Loucy (cell line): Measurements from ENCODE around the gene EGLN2.

Experiments used
- H2AFZ ChIP-seq: fragments of 200-600 bp; sonication (generic); 2 replicates; pipeline ENCODE4 v1.6.0; 2016; ENCODE audit warnings: antibody characterized with exemption, mild to moderate bottlenecking, low read length, moderate library complexity
- H3F3A ChIP-seq: fragments of 200-600 bp; 2 replicates; pipeline ENCODE4 v1.6.0; 2016; ENCODE audit warnings: antibody characterized with exemption, low read depth, mild to moderate bottlenecking
- H3K27me3 ChIP-seq: fragments of 200-600 bp; sonication (generic); 2 replicates; pipeline ENCODE4 v1.6.1; 2014; ENCODE audit warnings: low read length, mild to moderate bottlenecking; ENCODE audit not compliant: insufficient read depth, poor library complexity, severe bottlenecking
- H3K36me3 ChIP-seq: fragments of 200-600 bp; sonication (generic); 2 replicates; pipeline ENCODE4 v1.6.1; 2016; ENCODE audit warnings: low read length; ENCODE audit not compliant: insufficient read depth
- H3K4me1 ChIP-seq: fragments of 200-600 bp; sonication (generic); 2 replicates; pipeline ENCODE4 v1.5.1; 2014; ENCODE audit warnings: low read length, mild to moderate bottlenecking; ENCODE audit not compliant: insufficient read depth, poor library complexity, severe bottlenecking
- H3K4me2 ChIP-seq: fragments of 200-600 bp; sonication (generic); 2 replicates; pipeline ENCODE4 v1.6.0; 2014; ENCODE audit warnings: antibody characterized with exemption, low read length, low read depth, mild to moderate bottlenecking; ENCODE audit not compliant: poor library complexity, severe bottlenecking
- H3K4me3 ChIP-seq: fragments of 200-600 bp; sonication (generic); 2 replicates; pipeline ENCODE4 v1.5.1; 2014; ENCODE audit warnings: low read length, mild to moderate bottlenecking, mixed read lengths; ENCODE audit not compliant: poor library complexity, severe bottlenecking
- H3K79me2 ChIP-seq: fragments of 200-600 bp; sonication (generic); 2 replicates; pipeline ENCODE4 v1.6.1; 2014; ENCODE audit warnings: low read length; ENCODE audit not compliant: insufficient read depth
- H3K9ac ChIP-seq: fragments of 200-600 bp; sonication (generic); 2 replicates; pipeline ENCODE4 v1.6.0; 2014; ENCODE audit warnings: mild to moderate bottlenecking, low read depth, low read length, moderate library complexity; ENCODE audit not compliant: poor library complexity, severe bottlenecking
- H3K9me2 ChIP-seq: fragments of 200-600 bp; sonication (generic); replicated peaks from 2 replicates; pipeline ENCODE4 v1.6.1; 2016; ENCODE audit warnings: low read depth, low read length, mixed read lengths
- H3K9me3 ChIP-seq: fragments of 200-600 bp; sonication (generic); 2 replicates; pipeline ENCODE4 v1.6.1; 2014; ENCODE audit warnings: mild to moderate bottlenecking, antibody characterized with exemption, low read length, low read depth; ENCODE audit not compliant: insufficient read depth
- H4K20me1 ChIP-seq: fragments of 200-600 bp; sonication (generic); 2 replicates; pipeline ENCODE4 v1.6.0; 2014; ENCODE audit warnings: antibody characterized with exemption, low read length, mild to moderate bottlenecking; ENCODE audit not compliant: insufficient read depth, poor library complexity, severe bottlenecking
- CTCF ChIP-seq: fragments of 200-600 bp; sonication (generic); conservative IDR thresholded peaks from 2 replicates; pipeline ENCODE4 v1.5.1; 2014; ENCODE audit warnings: mild to moderate bottlenecking, antibody characterized with exemption, low read length
- EZH2phosphoT487 ChIP-seq: fragments of 200-600 bp; IDR thresholded peaks from 2 replicates; pipeline ENCODE4 v1.6.1; 2018; ENCODE audit warnings: antibody characterized with exemption, mild to moderate bottlenecking, moderate library complexity, borderline replicate concordance

The EGLN2 gene

GRCh38 chr19:40755791-40756190, 43.2 kb upstream of the EGLN2 start:
- Histone ChIP-seq H3K4me1 (peaks cover 38% of the 10 kb centered on the region), H4K20me1 (peaks cover 69% of the 10 kb centered on the region), H3K9me2 (no peaks in the 10 kb centered on the region), H3K9me3 (no peaks in the 10 kb centered on the region), H3K27me3 (no peaks in the 10 kb centered on the region), H3K4me3 (peak overlapping the region; percentile 68), H3K79me2 (peaks cover 88% of the 10 kb centered on the region), H3K4me2 (peak overlapping the region; percentile 80), H2AFZ (no peak overlapping the region), H3K36me3 (peaks cover 41% of the 10 kb centered on the region; the same call in 1 of the 2 replicates), H3F3A (no peaks in the 10 kb centered on the region), H3K9ac (peak overlapping the region; percentile 44)
- TF ChIP-seq CTCF (no peak), EZH2phosphoT487 (no peak)

GRCh38 chr19:40756502-40757110, 42.4 kb upstream of the EGLN2 start:
- no peak for TF ChIP-seq EZH2phosphoT487
- TF ChIP-seq CTCF: no peak
- Histone ChIP-seq H3F3A (no peaks in the 10 kb centered on the region), H3K4me2 (peak overlapping the region; percentile 80), H3K27me3 (no peaks in the 10 kb centered on the region), H2AFZ (no peak overlapping the region), H3K4me3 (peak overlapping the region; percentile 68), H3K9ac (peak overlapping the region; percentile 44), H3K79me2 (peaks cover 87% of the 10 kb centered on the region), H4K20me1 (peaks cover 65% of the 10 kb centered on the region), H3K4me1 (peaks cover 38% of the 10 kb centered on the region), H3K9me3 (no peaks in the 10 kb centered on the region), H3K36me3 (peaks cover 48% of the 10 kb centered on the region; the same call in 1 of the 2 replicates), H3K9me2 (no peaks in the 10 kb centered on the region)

GRCh38 chr19:40758491-40758890, 40.5 kb upstream of the EGLN2 start:
- H3K4me1 ChIP-seq: peaks cover 33% of the 10 kb centered on the region
- H2AFZ ChIP-seq: no peak overlapping the region
- H3K4me2 ChIP-seq: no peak overlapping the region
- no peaks in the 10 kb centered on the region for H3F3A ChIP-seq
- H3K27me3 ChIP-seq: no peaks in the 10 kb centered on the region
- H3K9me3 ChIP-seq: no peaks in the 10 kb centered on the region
- H3K9me2 ChIP-seq: no peaks in the 10 kb centered on the region
- no peak overlapping the region for H3K9ac ChIP-seq
- peaks cover 67% of the 10 kb centered on the region; the same call in 1 of the 2 replicates for H3K36me3 ChIP-seq
- peaks cover 55% of the 10 kb centered on the region for H4K20me1 ChIP-seq
- H3K79me2 ChIP-seq: peaks cover 85% of the 10 kb centered on the region
- no peak overlapping the region for H3K4me3 ChIP-seq
- TF ChIP-seq CTCF: no peak
- no peak for TF ChIP-seq EZH2phosphoT487
